MM.1S (cell line): ENCODE results near the gene KCNH2.

Source experiments
- EZH2 ChIP-seq: fragments of 300-600 bp; sonication (generic); optimal IDR thresholded peaks from 2 replicates; pipeline ENCODE3; 2017; ENCODE audit warnings: low read depth, mild to moderate bottlenecking, antibody characterized with exemption, low read length, mixed read lengths
- EZH2phosphoT487 ChIP-seq: fragments of 300-600 bp; sonication (generic); IDR thresholded peaks from 2 replicates; pipeline ENCODE4 v1.6.1; 2018; ENCODE audit warnings: antibody characterized with exemption, low read length
- TF ChIP-seq, protein P1 (sequence below): fragments of 300-600 bp; sonication (generic); IDR thresholded peaks from 2 replicates; pipeline ENCODE4 v1.5.1; 2016; ENCODE audit warnings: antibody characterized with exemption, low read length, mixed read lengths

DNA sequence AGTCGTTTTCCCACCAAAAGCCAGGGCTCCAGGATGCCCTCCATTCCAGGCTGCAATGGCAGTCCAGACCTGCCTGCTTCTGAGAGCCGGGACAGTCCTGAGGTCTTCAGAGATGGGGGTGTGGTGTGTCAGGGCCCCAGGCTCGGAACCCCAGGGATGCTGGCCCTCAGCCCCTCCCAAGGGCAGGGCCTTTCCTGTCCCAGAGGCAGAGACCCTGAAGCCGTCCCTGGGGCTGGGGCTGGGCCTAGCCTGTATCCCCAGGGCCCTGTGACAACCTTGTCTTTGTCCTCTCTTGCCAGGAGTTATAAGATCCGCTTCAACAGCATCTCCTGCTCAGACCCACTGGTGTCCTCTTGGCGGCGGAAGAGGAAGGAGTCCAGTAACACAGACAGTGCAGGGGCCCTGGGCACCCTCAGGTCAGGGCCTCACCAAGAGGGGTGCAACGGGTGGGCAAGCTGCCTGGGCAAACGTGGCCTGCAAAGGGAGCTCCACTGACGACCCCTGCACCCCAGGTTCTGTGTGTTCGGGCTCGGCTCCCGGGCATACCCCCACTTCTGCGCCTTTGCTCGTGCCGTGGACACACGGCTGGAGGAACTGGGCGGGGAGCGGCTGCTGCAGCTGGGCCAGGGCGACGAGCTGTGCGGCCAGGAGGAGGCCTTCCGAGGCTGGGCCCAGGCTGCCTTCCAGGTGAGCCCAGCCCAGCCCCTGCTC lies 28.6 kb upstream of the KCNH2 start:
- TF ChIP-seq, protein P1, sequence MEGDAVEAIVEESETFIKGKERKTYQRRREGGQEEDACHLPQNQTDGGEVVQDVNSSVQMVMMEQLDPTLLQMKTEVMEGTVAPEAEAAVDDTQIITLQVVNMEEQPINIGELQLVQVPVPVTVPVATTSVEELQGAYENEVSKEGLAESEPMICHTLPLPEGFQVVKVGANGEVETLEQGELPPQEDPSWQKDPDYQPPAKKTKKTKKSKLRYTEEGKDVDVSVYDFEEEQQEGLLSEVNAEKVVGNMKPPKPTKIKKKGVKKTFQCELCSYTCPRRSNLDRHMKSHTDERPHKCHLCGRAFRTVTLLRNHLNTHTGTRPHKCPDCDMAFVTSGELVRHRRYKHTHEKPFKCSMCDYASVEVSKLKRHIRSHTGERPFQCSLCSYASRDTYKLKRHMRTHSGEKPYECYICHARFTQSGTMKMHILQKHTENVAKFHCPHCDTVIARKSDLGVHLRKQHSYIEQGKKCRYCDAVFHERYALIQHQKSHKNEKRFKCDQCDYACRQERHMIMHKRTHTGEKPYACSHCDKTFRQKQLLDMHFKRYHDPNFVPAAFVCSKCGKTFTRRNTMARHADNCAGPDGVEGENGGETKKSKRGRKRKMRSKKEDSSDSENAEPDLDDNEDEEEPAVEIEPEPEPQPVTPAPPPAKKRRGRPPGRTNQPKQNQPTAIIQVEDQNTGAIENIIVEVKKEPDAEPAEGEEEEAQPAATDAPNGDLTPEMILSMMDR = no peak
- TF ChIP-seq EZH2 = no peak
- TF ChIP-seq EZH2phosphoT487 = no peak
